ENCODE data around the gene RAB31.

The RAB31 gene

GRCh38 chr18:9743200-9744016 lies 35.3 kb downstream of the RAB31 start:
- TF ChIP-seq CTCF (IDR thresholded peaks at IDR 0.05; ENCODE audit: control extremely low read depth, extremely low read depth, low read depth, missing control alignments): no peak
- no peak for DNase-seq (ENCODE audit: extremely low spot score)
- ChIA-PET CTCF (interaction anchor here (1.3 kb wide), 1 partner anchor 29 kb away, joined by 3 read pairs; no protein-coding TSS in a partner anchor), POLR2A (no interaction called here)

- no peak for TF ChIP-seq CTCF (IDR thresholded peaks at IDR 0.05; ENCODE audit: control extremely low read depth, extremely low read depth, low read depth, missing control alignments)
- no peak for DNase-seq (ENCODE audit: extremely low spot score)
- ChIA-PET CTCF (no interaction called here), POLR2A (no interaction called here)
Measured at GRCh38 chr18:9746958-9747357, 38.9 kb downstream of the RAB31 start.

DNA sequence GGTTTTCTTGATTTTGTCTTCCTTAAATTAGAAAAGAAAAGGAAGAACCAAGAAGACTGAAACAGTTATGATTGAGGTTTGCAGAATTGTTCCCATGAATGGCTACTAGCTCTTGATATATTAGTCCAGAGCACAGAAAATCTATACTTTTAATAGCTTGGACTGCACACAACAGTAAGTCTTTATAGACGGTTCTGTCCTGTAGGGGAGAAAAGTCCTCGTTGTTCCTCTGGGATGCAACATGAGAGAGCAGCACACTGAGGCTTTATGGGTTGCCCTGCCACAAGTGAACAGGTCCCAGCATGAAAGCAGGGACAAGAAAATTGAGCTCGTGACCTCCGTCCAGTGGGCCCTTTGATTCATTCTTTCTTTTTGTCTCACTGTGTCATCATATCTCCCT lies 41.5 kb downstream of the RAB31 start:
- ChIA-PET POLR2A (no interaction called here), CTCF (interaction anchor here (1.3 to 2.5 kb wide), 2 partner anchors 13 to 21 kb away, joined by 6 to 7 read pairs; no protein-coding TSS in a partner anchor)
- no peak for TF ChIP-seq CTCF (IDR thresholded peaks at IDR 0.05; ENCODE audit: control extremely low read depth, extremely low read depth, low read depth, missing control alignments)
- no peak for DNase-seq (ENCODE audit: extremely low spot score)

DNA sequence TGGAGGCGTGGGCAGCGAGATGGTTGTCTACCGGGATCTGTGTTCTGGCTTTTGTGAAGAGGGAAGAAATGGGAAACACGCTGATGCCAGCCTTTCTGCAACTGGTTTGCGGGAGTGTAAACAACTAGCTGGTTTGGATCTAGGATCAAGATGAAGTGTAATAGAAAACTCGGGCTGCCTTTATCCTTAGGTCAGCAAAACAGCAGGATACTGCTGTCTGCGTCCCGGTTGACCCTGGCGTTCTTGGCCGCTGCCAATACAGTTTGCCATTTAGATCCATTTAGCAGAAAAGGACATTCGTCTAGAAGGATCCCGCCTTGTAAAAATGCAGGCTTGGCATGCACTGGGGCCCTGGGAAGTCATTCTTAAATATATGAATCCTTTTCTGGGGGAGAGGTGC lies 42.0 kb downstream of the RAB31 start:
- no peak for TF ChIP-seq CTCF (IDR thresholded peaks at IDR 0.05; ENCODE audit: control extremely low read depth, extremely low read depth, low read depth, missing control alignments)
- ChIA-PET CTCF (interaction anchor here (1.3 kb wide), 1 partner anchor 13 kb away, joined by 7 read pairs; no protein-coding TSS in a partner anchor), POLR2A (no interaction called here)
- no peak for DNase-seq (ENCODE audit: extremely low spot score)

DNA sequence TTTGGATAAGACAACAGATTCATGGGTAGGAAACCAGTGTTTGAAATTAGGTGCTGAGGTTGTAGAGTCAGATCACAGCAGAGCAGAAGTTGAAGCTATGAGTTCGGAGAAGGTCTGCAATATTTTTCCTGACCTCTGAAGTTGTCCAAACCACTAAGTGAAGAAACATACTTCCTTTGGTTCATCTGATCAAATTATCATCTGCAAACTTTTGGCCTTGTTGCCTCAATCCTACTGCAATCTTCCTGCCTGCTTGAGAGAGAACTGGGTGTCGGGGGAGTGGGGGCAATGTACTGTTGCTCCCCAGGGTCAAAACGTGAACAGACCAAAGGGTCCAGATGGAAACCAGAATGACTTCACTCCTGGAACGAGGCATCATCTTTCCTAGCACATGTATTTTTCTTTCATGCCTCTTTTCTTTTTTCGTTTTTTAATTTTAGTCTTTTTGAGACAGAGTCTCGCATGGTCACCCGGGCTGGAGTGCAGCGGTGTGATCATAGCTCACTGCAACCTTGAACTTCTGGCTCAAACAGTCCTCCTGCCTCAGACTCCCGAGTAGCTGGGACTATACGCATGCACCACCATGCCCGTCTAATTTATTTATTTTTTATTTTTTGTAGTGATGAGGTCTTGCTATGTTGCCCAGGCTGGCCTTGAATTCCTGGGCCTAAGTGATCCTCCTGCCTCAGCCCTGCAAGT lies 42.7 kb downstream of the RAB31 start:
- ChIA-PET POLR2A (no interaction called here), CTCF (interaction anchor here (1.5 to 1.6 kb wide), 2 partner anchors 12 to 28 kb away, joined by 3 to 7 read pairs; no protein-coding TSS in a partner anchor)
- TF ChIP-seq CTCF (IDR thresholded peaks at IDR 0.05; ENCODE audit: control extremely low read depth, extremely low read depth, low read depth, missing control alignments): no peak
- no peak for DNase-seq (ENCODE audit: extremely low spot score)

DNA sequence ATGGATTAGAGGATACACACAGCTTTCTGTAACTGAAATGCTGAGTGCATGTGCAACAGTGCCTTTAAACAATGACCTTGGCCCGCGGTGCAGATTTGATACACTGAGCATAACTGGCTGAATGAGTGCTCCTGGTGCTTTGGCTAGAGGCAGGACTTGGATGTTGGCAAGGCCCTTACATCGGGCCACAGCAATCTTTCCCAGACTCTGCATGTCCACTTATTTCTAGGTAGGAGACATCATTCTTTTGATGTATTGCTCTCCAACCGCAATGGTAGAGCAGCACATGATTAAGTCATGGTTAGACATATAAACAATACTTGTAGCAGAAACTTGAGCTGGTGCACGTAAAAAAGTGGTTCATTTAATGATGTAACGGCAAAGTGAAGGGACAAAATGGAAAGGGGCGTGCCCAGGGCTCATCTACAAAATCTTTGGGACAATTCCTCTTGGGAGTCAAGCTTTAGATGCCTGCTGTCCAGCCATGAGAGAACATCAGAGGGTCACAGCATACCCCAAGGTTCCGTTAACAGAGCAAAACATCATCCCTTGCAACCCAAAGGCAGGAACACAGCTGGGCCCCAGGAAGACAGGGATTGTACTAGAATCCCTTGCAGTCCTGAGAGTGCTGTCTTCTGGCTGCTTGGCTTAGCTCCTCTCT lies 43.4 kb downstream of the RAB31 start:
- DNase-seq (ENCODE audit: extremely low spot score): no peak
- no peak for TF ChIP-seq CTCF (IDR thresholded peaks at IDR 0.05; ENCODE audit: control extremely low read depth, extremely low read depth, low read depth, missing control alignments)
- ChIA-PET POLR2A (no interaction called here), CTCF (interaction anchor here (0.7 to 1.6 kb wide), 4 partner anchors 11 to 103 kb away, joined by 3 to 7 read pairs (median 3); no protein-coding TSS in a partner anchor)
